Measurements from ENCODE around the gene TPD52L1.

Gene TPD52L1

DNA sequence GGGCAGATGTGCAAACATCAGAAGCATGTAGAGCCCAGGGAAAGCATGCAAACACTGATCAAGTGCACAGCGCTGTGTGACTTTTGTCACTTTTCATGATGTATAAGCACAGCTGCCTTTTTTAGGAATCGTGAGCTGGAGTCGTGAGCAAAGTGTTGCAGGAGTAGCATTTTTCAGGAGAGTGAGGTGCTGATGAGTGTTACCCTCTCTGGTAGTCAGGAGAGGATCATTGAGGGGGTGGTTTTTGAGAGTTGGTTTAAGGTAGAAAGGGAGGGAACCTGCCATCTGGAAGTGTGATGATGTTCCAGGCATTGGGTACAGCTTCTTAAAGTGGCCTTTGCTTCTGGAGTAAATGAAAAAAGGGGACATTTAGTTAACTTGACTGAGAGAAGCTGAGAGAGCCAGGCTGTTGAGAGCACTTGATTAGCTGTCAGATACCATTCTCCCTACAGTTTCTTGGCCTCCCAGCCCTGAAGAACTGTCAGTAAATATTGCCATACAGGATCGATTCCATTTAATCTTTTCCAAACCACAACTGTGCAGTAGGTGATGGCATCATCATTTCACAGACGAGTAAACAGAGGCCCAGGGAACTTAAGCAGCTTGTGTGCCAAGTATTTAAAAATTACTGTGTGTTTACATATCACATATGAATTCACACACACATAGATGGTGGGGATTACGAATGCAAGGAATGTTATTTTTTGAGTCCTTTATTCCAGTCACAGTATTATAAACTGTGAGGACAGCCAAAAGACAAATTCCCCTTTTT, 28.9 kb downstream of the TPD52L1 start:
- DNase-seq = no peak

GRCh38 chr6:125183391-125183790, 29.8 kb downstream of the TPD52L1 start:
- DNase-seq = no peak

- DNase-seq = no peak
These were observed 34.5 kb downstream of the TPD52L1 start for GRCh38 chr6:125188037-125188436.

DNA sequence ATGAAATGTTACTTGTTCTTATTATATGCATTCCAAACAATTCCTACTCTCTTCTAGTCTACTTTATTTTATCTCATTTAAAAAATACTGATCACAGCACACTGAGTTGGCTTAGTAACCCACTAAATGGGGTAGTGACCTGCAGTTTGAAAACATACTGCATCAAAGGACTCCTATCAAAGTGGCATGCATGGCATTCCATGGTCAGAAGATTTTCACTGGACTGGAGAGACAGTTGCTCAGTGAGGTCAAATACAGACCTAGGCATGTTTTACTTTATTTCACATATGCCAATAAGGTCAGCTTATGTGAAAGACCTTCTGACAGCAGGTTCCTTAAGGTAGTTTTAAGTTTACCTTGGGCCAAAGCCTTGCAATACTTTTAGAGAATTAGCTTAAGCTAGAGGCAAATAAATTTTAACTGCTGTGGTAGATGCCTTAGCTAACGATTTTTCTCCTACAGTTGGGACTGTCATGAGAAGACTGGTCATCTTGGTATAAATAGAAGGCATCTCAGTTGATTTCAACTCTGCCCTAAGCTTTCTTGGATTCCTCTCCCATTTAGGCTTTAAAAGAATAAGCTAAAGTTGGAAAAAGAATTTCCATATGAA, 35.1 kb downstream of the TPD52L1 start:
- DNase-seq = no peak

GRCh38 chr6:125189494-125189893, 35.9 kb downstream of the TPD52L1 start:
- no peak for DNase-seq

GRCh38 chr6:125190667-125191066, 37.1 kb downstream of the TPD52L1 start:
- DNase-seq = no peak

- DNase-seq = peak; percentile 40
These were observed 38.5 kb downstream of the TPD52L1 start for GRCh38 chr6:125191916-125192609.

- DNase-seq = no peak
These were observed 39.0 kb downstream of the TPD52L1 start for GRCh38 chr6:125192610-125192930.

- DNase-seq = no peak
These were observed 39.6 kb downstream of the TPD52L1 start for GRCh38 chr6:125193208-125193607.

- DNase-seq = no peak
These were observed 41.4 kb downstream of the TPD52L1 start for GRCh38 chr6:125194941-125195340.

DNA sequence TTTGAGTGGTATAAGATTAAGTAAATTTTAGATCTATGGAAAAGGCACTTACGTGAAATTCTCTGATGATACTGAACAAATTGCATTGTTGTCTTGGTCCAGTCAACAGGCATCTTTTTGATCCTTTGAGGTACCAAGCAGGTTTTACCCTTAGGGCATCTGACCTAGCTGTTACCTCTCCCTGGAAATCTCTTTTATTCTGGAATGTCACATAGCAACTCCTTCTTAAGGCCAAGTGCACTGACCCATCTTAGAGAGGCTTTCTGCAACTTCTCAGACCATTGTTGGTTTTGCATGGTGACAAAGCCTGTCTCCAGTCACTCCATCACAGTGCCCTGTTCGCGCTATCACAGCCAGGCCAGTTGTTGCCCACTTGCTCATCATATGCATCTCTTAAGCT, 42.0 kb downstream of the TPD52L1 start:
- DNase-seq = no peak

DNA sequence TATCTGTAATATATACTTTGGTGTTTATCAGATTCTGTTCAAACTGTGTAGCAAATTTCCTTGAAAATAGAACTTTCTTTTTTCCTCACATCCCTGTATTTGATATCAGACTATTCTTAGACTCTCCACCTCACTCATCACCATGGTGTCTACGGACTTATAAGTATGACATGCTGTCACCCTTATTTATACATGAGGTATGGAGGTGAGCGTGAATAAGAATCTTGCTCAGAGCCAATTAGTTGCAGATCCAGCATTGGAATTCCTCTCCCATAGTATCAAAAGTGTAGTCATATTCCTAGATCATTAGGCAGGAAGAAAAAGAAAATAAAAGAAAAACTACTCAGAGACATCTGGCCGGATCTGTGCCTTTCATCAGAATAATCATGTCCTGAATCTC, 43.0 kb downstream of the TPD52L1 start:
- DNase-seq = no peak

DNA sequence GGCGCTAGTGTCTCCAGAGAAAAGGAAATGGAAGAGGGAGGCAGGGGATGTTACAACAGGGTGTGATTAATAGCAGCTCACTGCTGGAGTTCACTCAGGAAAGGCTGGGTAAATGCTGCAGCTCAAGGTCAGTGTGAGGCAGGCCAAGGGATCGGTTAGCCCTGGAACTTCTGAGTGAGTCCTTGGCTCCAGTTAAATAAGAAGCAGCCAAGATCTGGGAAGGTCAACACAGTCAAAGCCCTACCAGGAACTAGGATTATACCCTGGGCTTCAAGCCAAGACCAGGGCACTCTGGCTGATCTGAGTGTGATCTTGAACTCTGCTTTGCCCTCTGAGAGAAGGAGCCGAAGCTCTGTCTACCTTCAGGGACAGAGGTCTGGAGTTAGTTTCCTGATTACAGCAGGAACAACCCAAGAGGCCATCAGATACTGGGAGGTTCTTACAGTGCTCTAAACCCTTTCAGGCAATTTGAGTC, 44.3 kb downstream of the TPD52L1 start:
- DNase-seq = no peak

DNA sequence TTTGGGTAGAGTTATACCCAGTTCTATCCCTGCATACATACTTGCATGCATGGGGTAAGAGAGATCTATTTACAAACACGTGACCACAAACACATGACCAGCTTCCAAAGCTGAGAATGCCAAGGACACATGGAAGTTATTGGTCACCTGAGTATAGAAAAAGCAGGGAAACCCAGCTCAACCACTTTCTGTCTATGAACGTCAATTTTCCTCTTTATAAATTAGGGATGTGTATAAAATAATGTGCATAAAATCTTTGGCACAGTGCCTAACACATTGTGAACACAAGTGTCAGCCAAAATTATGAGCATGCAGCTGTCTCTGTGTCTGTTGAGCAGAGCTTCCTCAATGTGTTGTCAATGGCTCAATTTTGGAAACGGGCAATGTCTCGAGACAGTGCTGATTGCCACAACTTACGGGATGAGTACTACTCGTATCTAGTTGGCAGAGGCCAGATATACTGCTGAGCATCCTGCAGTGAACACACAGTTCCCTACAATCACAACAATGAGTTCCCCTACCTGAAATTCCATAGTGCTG, 44.9 kb downstream of the TPD52L1 start:
- DNase-seq = no peak

DNA sequence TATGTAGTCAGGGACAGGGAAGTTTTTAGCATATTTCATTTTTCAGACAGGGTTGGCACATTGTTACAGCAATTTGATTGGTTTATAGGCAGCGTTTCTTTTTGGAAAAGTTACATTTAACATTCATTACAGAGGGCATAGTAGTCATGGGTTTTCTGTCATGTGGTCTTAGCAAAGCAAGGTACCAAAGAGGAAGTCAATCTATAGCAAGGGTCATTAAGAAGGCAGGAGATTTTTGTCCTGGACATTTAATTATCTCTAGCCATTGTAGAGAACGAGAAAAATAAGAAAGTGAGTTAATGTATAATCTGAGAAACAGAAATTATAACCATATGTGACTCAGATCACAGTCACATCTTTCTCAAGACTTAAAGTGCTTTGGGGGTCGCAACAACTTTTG, 47.4 kb downstream of the TPD52L1 start:
- DNase-seq = no peak

- no peak for DNase-seq
These were observed 48.6 kb downstream of the TPD52L1 start for GRCh38 chr6:125201961-125202729.

DNA sequence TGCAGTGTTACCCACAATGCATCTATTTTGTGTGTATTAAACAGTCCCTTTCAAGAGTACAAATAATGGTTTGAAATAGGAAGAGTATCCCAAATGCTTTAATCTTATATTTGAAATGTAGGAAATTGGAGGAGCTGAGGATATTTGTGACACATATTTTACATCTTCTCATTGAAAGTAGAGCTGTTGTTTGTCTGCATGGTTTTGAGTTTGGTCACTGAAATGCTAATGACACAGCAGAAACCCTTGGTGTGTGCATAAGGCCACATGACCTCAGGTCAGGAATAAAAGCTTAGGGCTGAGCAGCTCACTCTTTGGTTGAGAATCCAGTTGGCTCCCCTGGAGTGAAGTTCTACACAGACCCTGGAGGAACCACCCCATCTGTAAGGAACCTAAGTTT, 49.8 kb downstream of the TPD52L1 start:
- no peak for DNase-seq

DNA sequence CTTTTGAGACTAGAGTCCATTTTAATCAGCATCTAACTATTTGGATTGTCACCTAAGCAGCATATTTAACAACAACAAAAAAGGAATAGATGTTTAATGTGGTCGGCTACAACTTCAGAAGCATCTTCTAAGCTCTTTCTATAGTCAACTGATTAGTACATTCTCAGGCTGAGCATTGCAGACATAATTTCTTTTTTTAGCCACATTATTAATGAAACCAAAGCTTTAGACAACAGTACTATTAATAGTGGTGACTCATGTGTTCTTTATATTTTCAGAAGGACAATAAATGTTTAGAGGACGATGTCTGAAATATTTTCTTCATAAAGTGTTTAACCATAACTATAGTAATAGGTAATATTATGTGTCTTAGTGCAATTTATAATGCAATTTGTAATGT, 52.4 kb downstream of the TPD52L1 start:
- no peak for DNase-seq

- no peak for DNase-seq
These were observed 52.8 kb downstream of the TPD52L1 start for GRCh38 chr6:125206389-125206788.

DNA sequence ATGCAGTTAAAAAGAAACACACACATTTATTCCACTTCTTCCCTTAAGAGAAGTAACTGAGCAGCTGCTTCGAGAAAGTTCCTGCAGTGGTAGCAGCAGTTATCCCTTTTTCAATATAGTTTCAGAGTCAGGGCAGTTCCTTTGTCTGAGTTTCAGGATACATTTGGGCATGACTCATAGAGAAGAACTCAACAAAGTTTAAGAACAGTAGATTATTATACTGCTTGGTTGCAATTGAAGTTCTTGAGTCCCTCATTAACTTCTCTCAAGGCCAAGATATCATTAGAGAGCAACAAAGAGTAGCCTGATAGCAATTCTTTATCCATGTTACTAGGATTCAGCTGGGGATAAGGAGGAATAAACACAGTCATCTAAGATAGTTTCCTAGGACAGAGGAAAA, 54.4 kb downstream of the TPD52L1 start:
- no peak for DNase-seq

DNA sequence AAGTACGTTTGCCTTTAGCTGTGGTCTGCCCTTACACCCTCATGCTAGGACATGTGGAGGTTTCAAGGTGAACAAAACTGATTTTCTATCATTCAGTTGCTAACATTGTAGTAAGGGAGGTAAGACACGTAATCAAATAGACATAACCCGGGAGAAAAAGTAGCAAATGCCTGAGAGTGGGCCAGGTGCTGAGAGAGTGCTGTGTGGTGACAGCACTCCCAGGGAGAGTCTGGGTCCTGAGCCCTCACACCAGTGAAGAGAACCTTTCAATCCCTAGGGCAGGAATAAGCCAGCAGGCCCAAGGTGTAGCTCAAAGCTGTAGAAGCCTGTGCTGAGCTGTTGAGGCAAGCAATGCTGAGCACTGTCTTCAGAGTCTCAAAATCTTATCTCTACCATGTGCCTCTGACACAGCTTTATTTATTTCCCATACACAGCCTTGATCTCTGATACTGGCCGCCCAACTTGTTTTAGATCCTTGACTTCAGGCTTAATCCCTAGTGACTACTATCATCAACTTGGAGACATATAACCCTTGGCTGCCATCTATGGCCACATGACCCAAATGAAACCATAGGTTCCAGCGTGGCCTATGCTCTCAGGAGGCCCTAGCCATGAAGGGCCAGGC, 55.2 kb downstream of the TPD52L1 start:
- no peak for DNase-seq

DNA sequence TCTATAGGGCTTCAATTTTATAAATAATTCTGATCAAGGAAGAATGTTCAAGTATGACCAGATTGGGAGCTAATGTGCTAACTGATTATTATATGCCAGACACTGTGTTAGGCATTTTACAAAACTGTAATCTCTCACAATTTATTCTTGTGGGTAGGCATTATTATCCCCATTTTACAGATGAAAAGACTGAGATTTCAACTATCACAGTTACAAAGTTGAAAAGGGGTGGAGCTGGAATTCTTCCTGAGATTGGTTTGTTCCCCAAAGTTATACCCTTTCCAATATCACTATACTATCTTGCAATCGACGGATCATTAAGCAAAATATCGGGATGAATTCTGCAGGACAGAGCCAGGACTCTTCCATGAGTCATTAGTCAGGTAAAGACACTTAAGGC, 57.1 kb downstream of the TPD52L1 start:
- no peak for DNase-seq

- DNase-seq = no peak
These were observed 57.8 kb downstream of the TPD52L1 start for GRCh38 chr6:125211352-125211751.
